Medulla oblongata (tissue), 1 donor: Measurements from ENCODE around the gene ECT2.
"Not testable (repeated sequence)": the region's sequence is repeated elsewhere in the genome, so short reads cannot be mapped to it uniquely, and the experiment has no call there.

Experiments
- DNase-seq: peaks from one replicate; pipeline ENCODE4 v3.0.0-alpha.2; 2015; ENCODE audit errors: extremely low spot score

Gene ECT2

DNA sequence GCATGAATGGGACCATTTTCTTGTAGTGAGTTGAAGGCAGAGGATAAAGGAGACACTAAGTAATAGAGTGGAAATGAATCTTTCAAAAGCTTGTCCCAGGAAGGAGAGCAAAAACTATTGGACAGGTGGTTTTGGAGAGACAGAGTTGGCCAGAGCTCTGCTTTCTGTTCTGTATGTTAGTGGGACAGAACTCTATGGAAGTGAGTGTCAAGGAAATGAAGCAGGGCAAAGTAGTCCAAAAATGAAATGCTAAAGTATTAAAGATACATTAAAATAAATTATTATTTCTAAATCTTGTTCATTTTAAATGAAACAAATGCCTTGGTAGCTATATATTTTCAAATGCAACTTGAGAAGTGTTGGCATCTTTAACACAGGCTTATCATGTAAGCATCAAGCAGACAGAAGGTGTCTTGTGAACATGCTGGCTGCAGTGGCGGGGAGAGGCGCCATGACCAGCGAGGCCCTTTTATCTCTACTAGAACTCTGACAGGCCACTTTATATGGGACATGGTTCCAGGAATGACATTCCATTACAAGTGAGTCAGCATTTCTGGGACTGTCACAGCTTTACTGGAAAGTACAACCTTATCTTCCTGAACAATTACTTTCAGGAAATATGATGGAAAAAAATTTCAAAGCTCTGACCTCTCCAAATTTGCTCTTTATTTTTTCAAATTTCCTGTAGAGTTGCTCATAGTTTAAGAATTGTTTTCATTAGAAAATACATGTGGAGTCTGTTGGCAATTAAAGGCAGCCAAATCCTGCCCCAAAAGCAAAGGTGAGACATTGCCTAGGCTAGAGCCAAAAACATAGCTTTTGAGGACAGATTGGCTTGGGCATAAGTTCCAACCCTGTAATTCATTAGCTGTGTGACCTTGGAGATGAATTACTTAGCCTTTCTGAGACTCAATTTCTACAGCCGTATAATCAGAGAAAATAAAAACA, 106.5 kb downstream of the ECT2 start:
- DNase-seq = no peak

DNA sequence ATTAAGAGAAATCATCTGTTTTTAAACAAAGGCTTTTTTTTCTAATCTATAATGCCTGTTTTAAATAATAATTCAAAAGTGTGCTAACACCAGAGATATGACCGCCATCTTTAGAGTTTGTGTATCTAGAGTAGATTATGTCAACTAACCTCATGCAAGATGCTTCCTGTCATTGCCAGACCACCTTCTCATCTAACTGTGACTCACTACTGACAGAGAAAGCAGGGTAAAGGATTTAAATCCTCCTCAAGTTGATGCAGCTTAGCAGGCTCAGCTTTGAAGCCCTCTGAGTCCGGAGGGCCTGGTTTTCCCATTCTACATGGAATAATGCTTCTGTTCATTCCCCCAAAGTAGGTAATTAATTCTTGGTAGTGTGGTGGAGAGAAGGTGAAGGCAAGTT, 108.5 kb downstream of the ECT2 start:
- DNase-seq = no peak

DNA sequence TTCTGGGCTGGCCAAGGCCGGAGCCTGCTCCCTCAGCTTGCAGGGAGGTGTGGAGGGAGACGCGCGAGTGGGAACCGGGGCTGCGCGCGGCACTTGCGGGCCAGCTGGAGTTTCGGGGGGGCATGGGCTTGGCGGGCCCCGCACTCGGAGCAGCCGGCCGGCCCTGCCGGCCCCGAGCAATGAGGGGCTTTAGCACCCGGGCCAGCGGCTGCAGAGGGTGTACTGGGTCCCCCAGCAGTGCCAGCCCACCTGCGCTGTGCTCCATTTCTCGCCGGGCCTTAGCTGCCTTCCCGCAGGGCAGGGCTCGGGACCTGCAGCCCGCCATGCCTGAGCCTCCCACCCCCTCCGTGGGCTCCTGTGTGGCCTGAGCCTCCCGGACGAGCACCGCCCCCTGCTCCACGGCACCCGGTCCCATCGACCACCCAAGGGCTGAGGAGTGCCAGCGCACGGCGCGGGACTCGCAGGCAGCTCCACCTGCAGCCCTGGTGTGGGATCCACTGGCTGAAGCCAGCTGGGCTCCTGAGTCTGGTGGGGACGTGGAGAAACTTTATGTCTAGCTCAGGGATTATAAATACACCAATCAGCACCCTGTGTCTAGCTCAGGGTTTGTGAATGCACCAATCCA, 116.3 kb downstream of the ECT2 start:
- not testable (repeated sequence) for DNase-seq

DNA sequence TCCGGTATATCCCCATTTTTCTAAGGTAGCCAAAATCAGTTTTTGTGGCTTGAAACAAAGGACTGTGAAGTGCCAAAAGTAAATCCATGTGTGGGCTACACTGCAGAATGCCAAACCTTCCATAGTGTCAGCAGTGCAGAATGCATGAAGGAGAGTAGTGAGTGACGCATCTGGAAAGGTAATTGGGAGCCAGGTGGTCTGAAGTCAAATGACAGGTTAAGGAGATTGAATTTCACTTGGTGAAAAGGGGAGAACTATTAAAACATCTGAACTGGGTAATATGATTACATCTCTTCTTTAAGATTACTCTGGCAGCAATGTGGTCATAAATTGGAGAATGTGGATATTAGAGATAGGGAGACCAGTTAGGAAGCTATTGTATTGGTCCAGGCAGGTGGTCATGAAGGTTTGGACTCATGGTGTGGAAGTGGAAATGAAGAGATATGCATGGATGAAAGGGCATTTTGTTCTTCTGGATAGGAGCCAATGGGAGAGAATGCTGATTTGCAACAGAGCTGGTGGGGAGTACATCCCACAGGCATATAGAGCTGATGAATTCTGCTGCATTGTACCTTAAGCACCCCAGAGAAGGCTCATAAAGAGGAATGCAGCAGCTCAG, 118.2 kb downstream of the ECT2 start:
- no peak for DNase-seq

DNA sequence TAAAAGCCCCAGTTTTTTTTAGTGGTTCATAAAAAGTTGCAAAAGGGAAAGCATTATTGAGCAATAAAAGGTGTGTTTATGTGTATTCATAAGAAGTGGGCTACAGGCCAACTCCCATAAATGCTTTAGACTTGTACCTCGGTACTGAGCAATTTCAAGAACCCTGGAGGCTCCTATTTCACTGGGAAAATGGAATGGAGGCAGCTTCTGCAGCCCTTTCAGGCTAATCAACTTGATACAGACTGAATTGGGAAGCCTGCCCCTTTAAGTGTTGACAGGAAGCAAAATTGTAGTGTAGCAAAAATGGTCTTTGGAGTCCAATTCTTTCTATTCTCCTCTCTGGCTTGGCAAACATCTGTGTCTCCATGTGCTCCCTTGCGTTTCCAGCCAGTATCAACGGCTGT, 118.8 kb downstream of the ECT2 start:
- DNase-seq = no peak

DNA sequence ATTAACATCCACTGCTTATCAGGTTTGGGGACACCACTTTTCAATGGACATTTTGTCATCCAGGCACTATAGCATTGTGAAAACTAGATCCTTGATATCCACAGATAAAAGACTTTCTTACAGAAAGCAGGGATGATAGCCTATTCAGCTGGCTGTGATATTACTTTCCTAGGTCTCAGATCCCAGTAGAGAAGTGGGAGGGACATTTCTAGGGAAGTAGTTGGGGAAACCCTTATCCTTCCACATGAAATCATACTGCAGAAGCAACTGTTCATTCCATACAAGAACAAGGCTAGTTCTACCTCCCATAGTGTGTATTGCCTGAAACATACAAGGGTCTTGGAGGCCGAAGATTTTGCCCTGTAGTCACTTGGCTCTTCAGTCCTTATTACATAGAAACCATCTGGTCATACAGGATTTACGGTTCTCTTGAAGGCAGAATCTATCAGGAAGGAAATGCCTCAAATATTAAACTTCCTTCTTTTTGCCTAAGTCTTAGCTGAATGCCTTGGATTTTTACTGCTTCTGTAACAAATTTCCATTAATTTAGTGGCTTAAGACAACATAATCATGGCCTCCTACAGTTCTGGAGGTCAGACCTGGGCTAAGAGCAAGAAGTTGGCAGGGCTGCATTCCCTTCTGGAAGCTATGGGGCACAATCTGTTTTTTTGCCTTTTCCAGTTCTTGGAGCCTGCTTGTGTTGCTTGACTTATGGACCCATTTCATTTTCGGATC, 119.4 kb downstream of the ECT2 start:
- DNase-seq = no peak
